ENCODE data around the gene RNASE1. TPM values are rescaled to one million over a fixed set of nuclear protein-coding genes. Genes with fewer than 3 reads are reported as not detected.

RNASE1 gene
- total RNA-seq, 6 experiments from 2014 or later, result not detected

- H3K36me3 Mint-ChIP-seq (ENCODE audit: low read depth), result no peaks in the 10 kb centered on the region
- H3K4me3 Mint-ChIP-seq, result no peak overlapping the region
- H3K4me1 Mint-ChIP-seq (ENCODE audit: low read depth), result no peaks in the 10 kb centered on the region
- TF ChIP-seq CTCF (IDR thresholded peaks at IDR 0.05), result no peak
- DNase-seq, result no peak
- H3K27ac Mint-ChIP-seq, result no peak overlapping the region
- peaks cover 6% of the 10 kb centered on the region for H3K27me3 Mint-ChIP-seq (ENCODE audit: insufficient read depth)
- no peaks in the 10 kb centered on the region for H3K9me3 Mint-ChIP-seq
These were observed 20.8 kb downstream of the RNASE1 start for GRCh38 chr14:20781803-20782202.

- no peaks in the 10 kb centered on the region for H3K9me3 Mint-ChIP-seq
- H3K27ac Mint-ChIP-seq, result no peak overlapping the region
- H3K27me3 Mint-ChIP-seq (ENCODE audit: insufficient read depth), result peaks cover 1% of the 10 kb centered on the region
- H3K36me3 Mint-ChIP-seq (ENCODE audit: low read depth), result no peaks in the 10 kb centered on the region
- no peak overlapping the region for H3K4me3 Mint-ChIP-seq
- DNase-seq, result no peak
- no peaks in the 10 kb centered on the region for H3K4me1 Mint-ChIP-seq (ENCODE audit: low read depth)
- no peak for TF ChIP-seq CTCF (IDR thresholded peaks at IDR 0.05)
These were observed 26.7 kb downstream of the RNASE1 start for GRCh38 chr14:20775901-20776300.

- peaks cover 1% of the 10 kb centered on the region for H3K27me3 Mint-ChIP-seq (ENCODE audit: insufficient read depth)
- H3K9me3 Mint-ChIP-seq, result no peaks in the 10 kb centered on the region
These were observed 27.6 kb downstream of the RNASE1 start for GRCh38 chr14:20775043-20775442.

GRCh38 chr14:20774258-20774824, 28.3 kb downstream of the RNASE1 start:
- Mint-ChIP-seq H3K27me3 (ENCODE audit: insufficient read depth) (peaks cover 3% of the 10 kb centered on the region), H3K4me3 (no peak overlapping the region), H3K9me3 (no peaks in the 10 kb centered on the region), H3K4me1 (ENCODE audit: low read depth) (no peaks in the 10 kb centered on the region), H3K36me3 (ENCODE audit: low read depth) (no peaks in the 10 kb centered on the region), H3K27ac (no peak overlapping the region)
- no peak for DNase-seq
- no peak for TF ChIP-seq CTCF (IDR thresholded peaks at IDR 0.05)

More at GRCh38 chr14:20775043-20775442, 27.6 kb downstream of the RNASE1 start:
- no peaks in the 10 kb centered on the region for H3K36me3 Mint-ChIP-seq (ENCODE audit: low read depth)
- no peak overlapping the region for H3K27ac Mint-ChIP-seq
- H3K4me3 Mint-ChIP-seq, result no peak overlapping the region
- no peak for DNase-seq
- H3K4me1 Mint-ChIP-seq (ENCODE audit: low read depth), result no peaks in the 10 kb centered on the region
- TF ChIP-seq CTCF (IDR thresholded peaks at IDR 0.05), result no peak

GRCh38 chr14:20772650-20773049, 30.0 kb downstream of the RNASE1 start:
- Mint-ChIP-seq H3K9me3 (no peaks in the 10 kb centered on the region), H3K27ac (no peak overlapping the region), H3K4me1 (ENCODE audit: low read depth) (no peaks in the 10 kb centered on the region), H3K27me3 (ENCODE audit: insufficient read depth) (peaks cover 2% of the 10 kb centered on the region), H3K36me3 (ENCODE audit: low read depth) (no peaks in the 10 kb centered on the region), H3K4me3 (no peak overlapping the region)
- TF ChIP-seq CTCF (IDR thresholded peaks at IDR 0.05), result no peak
- DNase-seq, result no peak

- H3K4me1 Mint-ChIP-seq (ENCODE audit: low read depth), result no peaks in the 10 kb centered on the region
- H3K27me3 Mint-ChIP-seq (ENCODE audit: insufficient read depth), result peaks cover 4% of the 10 kb centered on the region
- H3K27ac Mint-ChIP-seq, result no peak overlapping the region
- no peak overlapping the region for H3K4me3 Mint-ChIP-seq
- H3K9me3 Mint-ChIP-seq, result no peaks in the 10 kb centered on the region
- no peak for TF ChIP-seq CTCF (IDR thresholded peaks at IDR 0.05)
- H3K36me3 Mint-ChIP-seq (ENCODE audit: low read depth), result no peaks in the 10 kb centered on the region
- no peak for DNase-seq
These were observed 33.2 kb downstream of the RNASE1 start for GRCh38 chr14:20769421-20769820.

Data from HFFc6 (cell line).